HEK293T (cell line): ENCODE results near the gene RTN4RL1.

Experiments used
- BHLHE40 ChIP-seq: fragments of 450-650 bp; IDR thresholded peaks from 2 replicates; pipeline ENCODE4 v1.6.1; 2016; ENCODE audit warnings: mild to moderate bottlenecking, moderate library complexity, borderline replicate concordance
- ELF4 ChIP-seq: fragments of 450-650 bp; IDR thresholded peaks from 2 replicates; pipeline ENCODE4 v1.6.1; 2017; ENCODE audit warnings: antibody characterized with exemption
- FOXA1 ChIP-seq: fragments of 450-650 bp; IDR thresholded peaks from 2 replicates; pipeline ENCODE4 v1.6.1; 2016; ENCODE audit warnings: mild to moderate bottlenecking
- FOXK2 ChIP-seq: fragments of 450-650 bp; IDR thresholded peaks from 2 replicates; pipeline ENCODE4 v1.6.1; 2016; ENCODE audit warnings: mild to moderate bottlenecking
- FOXM1 ChIP-seq: fragments of 450-650 bp; IDR thresholded peaks from 2 replicates; pipeline ENCODE4 v1.6.1; 2017; ENCODE audit warnings: mild to moderate bottlenecking, borderline replicate concordance
- HDGF ChIP-seq: fragments of 450-650 bp; IDR thresholded peaks from 2 replicates; pipeline ENCODE4 v1.6.1; 2017; ENCODE audit warnings: antibody characterized with exemption, borderline replicate concordance
- L3MBTL2 ChIP-seq: fragments of 450-650 bp; conservative IDR thresholded peaks from 2 replicates; pipeline ENCODE4 v1.6.1; 2016; ENCODE audit warnings: mild to moderate bottlenecking
- LEF1 ChIP-seq: fragments of 450-650 bp; IDR thresholded peaks from 2 replicates; pipeline ENCODE4 v1.6.1; 2017; ENCODE audit warnings: mild to moderate bottlenecking, borderline replicate concordance
- NFRKB ChIP-seq: fragments of 450-650 bp; IDR thresholded peaks from 2 replicates; pipeline ENCODE4 v1.6.1; 2016; ENCODE audit warnings: mild to moderate bottlenecking, moderate library complexity
- PKNOX1 ChIP-seq: fragments of 450-650 bp; IDR thresholded peaks from 2 replicates; pipeline ENCODE4 v1.6.1; 2016
- SP1 ChIP-seq: fragments of 450-650 bp; IDR thresholded peaks from 2 replicates; pipeline ENCODE4 v1.6.1; 2017
- SUZ12 ChIP-seq: fragments of 450-650 bp; IDR thresholded peaks from 2 replicates; pipeline ENCODE4 v1.6.1; 2016; ENCODE audit warnings: mild to moderate bottlenecking
- TARDBP ChIP-seq: fragments of 450-650 bp; IDR thresholded peaks from 2 replicates; pipeline ENCODE4 v1.6.1; 2016

DNA sequence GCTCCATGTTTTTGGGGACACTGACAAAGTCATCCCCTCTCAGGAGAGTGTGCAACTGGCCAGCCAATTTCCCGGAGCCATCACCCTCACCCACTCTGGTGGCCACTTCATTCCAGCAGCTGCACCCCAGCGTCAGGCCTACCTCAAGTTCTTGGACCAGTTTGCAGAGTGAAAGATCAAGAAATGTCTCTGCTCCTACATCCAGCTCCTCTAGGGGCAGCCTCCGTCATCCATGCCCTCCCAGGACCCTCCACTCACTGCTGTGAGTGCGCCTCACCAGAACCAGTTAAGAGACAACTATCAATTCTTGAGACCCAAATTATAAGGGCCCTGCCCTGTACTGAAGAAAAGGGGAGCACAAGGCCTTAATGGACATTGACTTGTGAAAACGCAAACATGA, 17.8 kb upstream of the RTN4RL1 start:
- TF ChIP-seq FOXA1 (no peak), NFRKB (no peak), HDGF (no peak), SUZ12 (no peak), FOXM1 (no peak), BHLHE40 (no peak), TARDBP (no peak), ELF4 (no peak), FOXK2 (no peak), SP1 (no peak), PKNOX1 (no peak), L3MBTL2 (no peak), LEF1 (no peak)
